Measurements from ENCODE around the gene AGBL5.
"Not testable (repeated sequence)": the region's sequence is repeated elsewhere in the genome, so short reads cannot be mapped to it uniquely, and the experiment has no call there.

AGBL5 gene

GRCh38 chr2:27091746-27092695 lies 40.6 kb downstream of the AGBL5 start:
- no peak for DNase-seq (ENCODE audit: low spot score)

GRCh38 chr2:27092696-27093429 lies 41.4 kb downstream of the AGBL5 start:
- no peak for DNase-seq (ENCODE audit: low spot score)

GRCh38 chr2:27093430-27094352 lies 42.2 kb downstream of the AGBL5 start:
- DNase-seq (ENCODE audit: low spot score): no peak

- DNase-seq (ENCODE audit: low spot score): no peak
These were observed 43.0 kb downstream of the AGBL5 start for GRCh38 chr2:27094353-27094984.

- DNase-seq (ENCODE audit: low spot score): no peak
These were observed 43.9 kb downstream of the AGBL5 start for GRCh38 chr2:27095427-27095744.

GRCh38 chr2:27095745-27096651 lies 44.5 kb downstream of the AGBL5 start:
- peak; percentile 44 for DNase-seq (ENCODE audit: low spot score)

- DNase-seq (ENCODE audit: low spot score): no peak
These were observed 45.4 kb downstream of the AGBL5 start for GRCh38 chr2:27096748-27097297.

GRCh38 chr2:27097341-27097740 lies 45.9 kb downstream of the AGBL5 start:
- no peak for DNase-seq (ENCODE audit: low spot score)

- DNase-seq (ENCODE audit: low spot score): no peak
These were observed 48.0 kb downstream of the AGBL5 start for GRCh38 chr2:27099334-27099955.

- no peak for DNase-seq (ENCODE audit: low spot score)
These were observed 48.6 kb downstream of the AGBL5 start for GRCh38 chr2:27100036-27100435.

GRCh38 chr2:27102329-27102728 lies 50.9 kb downstream of the AGBL5 start:
- no peak for DNase-seq (ENCODE audit: low spot score)

- no peak for DNase-seq (ENCODE audit: low spot score)
These were observed 54.5 kb downstream of the AGBL5 start for GRCh38 chr2:27105981-27106380.

- no peak for DNase-seq (ENCODE audit: low spot score)
These were observed 56.8 kb downstream of the AGBL5 start for GRCh38 chr2:27108221-27108620.

- no peak for DNase-seq (ENCODE audit: low spot score)
These were observed 57.6 kb downstream of the AGBL5 start for GRCh38 chr2:27109083-27109482.

GRCh38 chr2:27110603-27111352 lies 59.3 kb downstream of the AGBL5 start:
- not testable (repeated sequence) for DNase-seq (ENCODE audit: low spot score)

GRCh38 chr2:27111392-27112078 lies 60.1 kb downstream of the AGBL5 start:
- not testable (repeated sequence) for DNase-seq (ENCODE audit: low spot score)

GRCh38 chr2:27115519-27115918 lies 64.1 kb downstream of the AGBL5 start:
- no peak for DNase-seq (ENCODE audit: low spot score)

- DNase-seq (ENCODE audit: low spot score): no peak
These were observed 66.6 kb downstream of the AGBL5 start for GRCh38 chr2:27117995-27118524.
